ES-I3 (cell line): ENCODE data around the gene CDHR1.
"Not testable (repeated sequence)": the region's sequence is repeated elsewhere in the genome, so short reads cannot be mapped to it uniquely, and the experiment has no call there.

Source experiments
- H3K36me3 ChIP-seq: 2 replicates; pipeline ENCODE4 v1.6.1; 2013; ENCODE audit warnings: mild to moderate bottlenecking, low read length, control low read depth, moderate library complexity; ENCODE audit not compliant: insufficient read depth
- H3K4me1 ChIP-seq: 2 replicates; pipeline ENCODE4 v1.6.1; 2013; ENCODE audit warnings: mild to moderate bottlenecking, control low read depth, low read length; ENCODE audit not compliant: insufficient read depth
- H3K9ac ChIP-seq: 2 replicates; pipeline ENCODE4 v1.6.1; 2013; ENCODE audit warnings: low read depth, mild to moderate bottlenecking, low read length, moderate library complexity
- H3K9me3 ChIP-seq: 2 replicates; pipeline ENCODE4 v1.6.1; 2013; ENCODE audit warnings: mild to moderate bottlenecking, low read length, moderate library complexity; ENCODE audit not compliant: control insufficient read depth, insufficient read depth

CDHR1 gene

DNA sequence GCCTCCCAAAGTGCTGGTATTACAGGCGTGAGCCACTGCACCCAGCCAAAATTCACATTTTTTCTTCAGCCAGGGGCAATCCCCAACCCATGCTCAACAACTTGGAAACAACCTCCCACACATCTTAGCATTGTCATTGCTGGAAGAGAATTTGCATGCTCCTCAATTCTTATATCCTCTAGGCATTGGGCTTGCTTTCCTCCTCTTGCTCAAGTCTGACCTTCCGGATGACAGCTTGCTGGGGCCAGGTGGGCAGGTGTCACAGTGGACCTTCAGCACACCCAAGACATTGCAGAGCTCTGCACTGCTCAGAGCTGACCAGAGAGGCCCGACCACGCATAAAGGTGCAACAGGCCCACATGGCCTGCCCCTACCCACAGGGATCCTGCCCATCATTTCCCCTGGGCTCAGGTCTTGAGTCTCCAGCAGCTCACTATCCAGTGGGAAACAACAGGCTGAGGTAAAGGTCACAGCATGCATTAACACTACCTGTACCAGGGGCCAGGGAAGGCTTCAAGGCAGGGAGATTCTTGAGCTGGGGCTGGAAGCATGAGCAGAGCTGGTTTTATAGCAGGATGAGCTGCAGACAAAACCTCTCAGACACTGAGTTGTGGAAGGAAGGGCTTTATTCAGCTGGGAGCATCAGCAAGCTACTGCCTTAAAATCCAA, 27.6 kb upstream of the CDHR1 start:
- H3K36me3 ChIP-seq: no peaks in the 10 kb centered on the region
- H3K4me1 ChIP-seq: peaks cover 25% of the 10 kb centered on the region
- H3K9me3 ChIP-seq: no peaks in the 10 kb centered on the region; the same call in 1 of the 2 replicates
- H3K9ac ChIP-seq: no peak overlapping the region

GRCh38 chr10:84167289-84167653, 27.1 kb upstream of the CDHR1 start:
- H3K4me1 ChIP-seq: peaks cover 24% of the 10 kb centered on the region
- not testable (repeated sequence) for H3K36me3 ChIP-seq, H3K9ac ChIP-seq, H3K9me3 ChIP-seq

- H3K9ac ChIP-seq, H3K9me3 ChIP-seq, H3K36me3 ChIP-seq: not testable (repeated sequence)
- H3K4me1 ChIP-seq: peaks cover 15% of the 10 kb centered on the region
Observed at GRCh38 chr10:84168382-84168781, 26.0 kb upstream of the CDHR1 start.

DNA sequence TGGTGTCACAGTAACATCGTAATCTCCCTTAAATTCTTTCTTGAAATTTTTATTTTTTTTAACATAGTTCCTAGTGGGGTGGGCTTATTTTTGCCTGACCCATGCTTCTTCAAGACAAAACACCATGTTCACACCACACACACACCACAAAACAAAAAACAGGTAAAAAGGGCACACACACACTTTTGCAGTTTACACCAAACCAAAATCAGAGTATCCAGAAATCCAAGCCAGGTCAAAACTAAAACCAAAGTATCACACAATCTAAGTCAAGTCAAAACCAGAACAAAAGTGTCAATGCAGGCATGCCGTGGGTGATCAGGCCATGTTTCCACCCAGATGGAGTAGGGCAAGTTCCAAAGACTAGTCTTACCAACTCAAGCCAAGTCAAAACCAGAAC, 23.1 kb upstream of the CDHR1 start:
- H3K9ac ChIP-seq, H3K4me1 ChIP-seq, H3K36me3 ChIP-seq, H3K9me3 ChIP-seq: not testable (repeated sequence)

DNA sequence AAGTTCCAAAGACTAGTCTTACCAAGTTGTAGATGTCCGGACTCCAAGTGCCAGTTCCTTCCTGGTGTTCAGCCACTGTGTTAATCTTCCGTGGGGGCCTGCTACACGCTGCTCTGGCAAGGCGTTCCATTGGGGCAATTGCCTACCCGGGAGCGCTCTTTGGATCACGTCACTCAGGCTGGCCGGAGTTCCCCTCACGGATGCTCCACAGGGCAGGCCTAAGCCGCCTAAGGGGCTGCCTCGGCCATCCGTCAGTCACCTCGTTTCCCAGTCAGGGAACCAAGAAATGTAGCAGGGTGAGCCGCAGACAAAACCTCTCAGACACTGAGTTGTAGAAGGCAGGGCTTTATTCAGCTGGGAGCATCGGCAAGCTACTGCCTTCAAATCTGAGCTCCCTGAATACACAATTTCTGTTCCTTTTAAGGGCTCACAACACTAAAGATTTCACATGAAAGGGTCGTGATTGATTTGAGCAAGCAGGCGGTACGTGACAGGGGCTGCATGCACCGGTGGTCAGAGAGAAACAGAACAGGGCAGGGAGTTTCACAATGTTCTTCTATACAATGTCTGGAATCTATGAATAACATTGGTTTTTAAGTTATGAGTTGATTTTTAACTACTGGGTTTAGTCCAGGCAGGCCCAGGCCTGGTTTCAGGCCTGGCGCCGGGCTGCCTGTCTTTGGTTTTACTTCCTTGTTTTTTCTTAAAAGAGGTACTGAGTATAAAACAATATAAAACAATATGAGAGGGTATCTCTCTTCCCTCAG, 22.5 kb upstream of the CDHR1 start:
- H3K36me3 ChIP-seq, H3K4me1 ChIP-seq, H3K9ac ChIP-seq, H3K9me3 ChIP-seq: not testable (repeated sequence)

GRCh38 chr10:84172467-84173356, 21.6 kb upstream of the CDHR1 start:
- Histone ChIP-seq H3K9ac (no peak overlapping the region), H3K36me3 (no peaks in the 10 kb centered on the region), H3K9me3 (no peaks in the 10 kb centered on the region), H3K4me1 (no peaks in the 10 kb centered on the region)

GRCh38 chr10:84173501-84173929, 20.8 kb upstream of the CDHR1 start, which contains the start of gene GPR15LG:
GPR15LG (plus strand) TSS chr10:84173801; CDS start chr10:84173852, 51 bp downstream.
- Histone ChIP-seq H3K36me3 (no peaks in the 10 kb centered on the region), H3K9ac (no peak within 1 kb of the TSS), H3K9me3 (no peaks in the 10 kb centered on the region), H3K4me1 (no peaks in the 10 kb centered on the region)

- Histone ChIP-seq H3K36me3 (no peaks in the 10 kb centered on the region), H3K9ac (no peak overlapping the region), H3K9me3 (no peaks in the 10 kb centered on the region), H3K4me1 (0 out of 2 replicates have a peak, but pooled peaks cover 4% of the 10 kb centered on the region)
Observed at GRCh38 chr10:84175436-84175835, 18.9 kb upstream of the CDHR1 start.

GRCh38 chr10:84176351-84176750, 18.0 kb upstream of the CDHR1 start:
- 0 out of 2 replicates have a peak, but pooled peaks cover 3% of the 10 kb centered on the region for H3K9me3 ChIP-seq
- no peaks in the 10 kb centered on the region for H3K36me3 ChIP-seq
- H3K9ac ChIP-seq: no peak overlapping the region
- H3K4me1 ChIP-seq: 0 out of 2 replicates have a peak, but pooled peaks cover 4% of the 10 kb centered on the region

GRCh38 chr10:84176836-84177474, 17.4 kb upstream of the CDHR1 start:
- Histone ChIP-seq H3K36me3 (no peaks in the 10 kb centered on the region), H3K9ac (no peak overlapping the region), H3K4me1 (0 out of 2 replicates have a peak, but pooled peaks cover 4% of the 10 kb centered on the region), H3K9me3 (peaks cover 7% of the 10 kb centered on the region)

- H3K9ac ChIP-seq: no peak overlapping the region
- peaks cover 7% of the 10 kb centered on the region for H3K9me3 ChIP-seq
- no peaks in the 10 kb centered on the region for H3K36me3 ChIP-seq
- H3K4me1 ChIP-seq: 0 out of 2 replicates have a peak, but pooled peaks cover 4% of the 10 kb centered on the region
Observed at GRCh38 chr10:84177541-84178141, 16.7 kb upstream of the CDHR1 start.

DNA sequence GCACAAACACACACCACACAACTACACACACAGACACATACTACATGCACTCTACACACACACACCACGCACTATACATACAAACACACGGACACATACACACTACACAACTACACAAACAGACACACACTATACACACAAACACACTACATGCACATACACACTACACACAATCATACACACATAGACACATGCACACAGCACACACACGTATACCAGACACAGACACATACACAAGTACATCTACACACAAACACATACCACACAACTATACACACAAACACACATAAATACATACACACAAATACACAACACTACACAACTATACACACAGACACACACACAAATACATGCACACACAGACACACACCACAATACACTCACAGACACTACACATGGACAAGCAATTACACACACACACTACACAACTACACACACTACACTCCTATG, 16.2 kb upstream of the CDHR1 start:
- 0 out of 2 replicates have a peak, but pooled peaks cover 4% of the 10 kb centered on the region for H3K4me1 ChIP-seq
- peaks cover 7% of the 10 kb centered on the region for H3K9me3 ChIP-seq
- H3K9ac ChIP-seq: no peak overlapping the region
- no peaks in the 10 kb centered on the region for H3K36me3 ChIP-seq

DNA sequence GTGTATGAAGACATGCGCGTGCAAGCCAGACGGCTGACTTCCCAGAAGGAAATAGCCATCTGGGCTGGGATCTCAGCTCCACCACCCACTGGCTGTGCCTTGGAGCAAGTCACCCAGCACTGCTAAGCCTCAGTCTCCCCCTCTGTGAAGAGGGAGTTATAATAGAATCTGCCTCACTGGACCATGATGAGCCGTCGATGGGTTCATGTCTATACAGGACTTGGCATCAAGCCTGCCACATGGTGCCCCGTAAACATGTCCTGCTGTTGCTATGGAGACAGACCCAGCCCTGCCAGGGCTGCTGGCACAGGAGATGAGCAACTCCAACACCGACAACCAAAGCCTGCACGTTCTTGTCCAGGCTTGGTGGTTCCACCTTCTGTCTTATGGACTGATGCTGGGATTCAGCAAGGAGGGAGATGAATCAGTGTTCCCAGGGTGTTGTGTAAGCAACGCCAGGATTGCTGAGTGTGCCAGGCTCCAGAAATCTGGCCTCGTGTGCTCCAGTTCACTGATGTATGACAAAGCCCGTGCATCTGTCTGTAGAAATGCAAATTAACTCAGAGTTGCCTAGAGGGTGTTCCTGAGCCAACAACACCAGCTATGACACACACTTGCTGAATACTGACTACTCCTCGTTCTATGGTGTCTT, 15.2 kb upstream of the CDHR1 start:
- H3K9ac ChIP-seq: no peak overlapping the region
- H3K9me3 ChIP-seq: peaks cover 7% of the 10 kb centered on the region
- H3K36me3 ChIP-seq: no peaks in the 10 kb centered on the region
- H3K4me1 ChIP-seq: 0 out of 2 replicates have a peak, but pooled peaks cover 4% of the 10 kb centered on the region
